NOMO-1 treated with DMSO at 0.1 percent for 48 hours (cell line): ENCODE measurements around the gene NARF.
"Not testable (repeated sequence)": the region's sequence is repeated elsewhere in the genome, so short reads cannot be mapped to it uniquely, and the experiment has no call there.

Experiments
- DNase-seq: peaks from one replicate; lab custom pipeline; 2025; ENCODE audit not compliant: unreplicated experiment; lab: John Stamatoyannopoulos, UW

The NARF gene

GRCh38 chr17:82496529-82497434, 38.2 kb downstream of the NARF start:
- peak; percentile 88 for DNase-seq

GRCh38 chr17:82497483-82498405, 39.2 kb downstream of the NARF start:
- DNase-seq, result peak; percentile 36

GRCh38 chr17:82502207-82502606, 43.7 kb downstream of the NARF start:
- DNase-seq, result no peak

GRCh38 chr17:82503094-82503727, 44.7 kb downstream of the NARF start:
- DNase-seq, result no peak

GRCh38 chr17:82503728-82504308, 45.3 kb downstream of the NARF start:
- no peak for DNase-seq

- no peak for DNase-seq
These were observed 46.8 kb downstream of the NARF start for GRCh38 chr17:82505296-82505695.

GRCh38 chr17:82506402-82506801, 47.9 kb downstream of the NARF start:
- DNase-seq, result not testable (repeated sequence)

GRCh38 chr17:82507631-82508175, 49.2 kb downstream of the NARF start:
- DNase-seq, result no peak

GRCh38 chr17:82511642-82512041, 53.1 kb downstream of the NARF start:
- DNase-seq, result not testable (repeated sequence)

- DNase-seq, result not testable (repeated sequence)
These were observed 55.3 kb downstream of the NARF start for GRCh38 chr17:82513864-82514263.

- DNase-seq, result no peak
These were observed 58.8 kb downstream of the NARF start for GRCh38 chr17:82517230-82517865.

GRCh38 chr17:82518826-82519810, 60.6 kb downstream of the NARF start, which contains the start of gene FOXK2:
TSS of gene FOXK2 (plus strand) at chr17:82519732. CDS start at chr17:82519889, 157 bp downstream.
- peak; percentile 89 for DNase-seq

GRCh38 chr17:82519971-82520903, 61.7 kb downstream of the NARF start:
- DNase-seq, result peak; percentile 21

- DNase-seq, result no peak
These were observed 66.0 kb downstream of the NARF start for GRCh38 chr17:82524540-82524939.

GRCh38 chr17:82525712-82526111, 67.2 kb downstream of the NARF start:
- no peak for DNase-seq

- no peak for DNase-seq
These were observed 69.4 kb downstream of the NARF start for GRCh38 chr17:82527898-82528297.

- DNase-seq, result no peak
These were observed 70.1 kb downstream of the NARF start for GRCh38 chr17:82528484-82529265.
